Astrocyte of the spinal cord (primary cell): Measurements from ENCODE around the gene DCST2.

Experiments
- DNase-seq: peaks from one replicate; pipeline ENCODE4 v3.0.0; 2011; ENCODE audit warnings: low read depth, low spot score
- H3K4me3 ChIP-seq: 2 replicates; pipeline ENCODE4 v1.5.1; 2011; ENCODE audit warnings: low read depth, mild to moderate bottlenecking, low read length, moderate library complexity
- CTCF ChIP-seq: IDR thresholded peaks from 2 replicates; pipeline ENCODE4 v1.5.1; 2012; ENCODE audit warnings: low read depth, mild to moderate bottlenecking, low read length, inconsistent platforms
- in situ Hi-C: cut with HindIII; loops from 2 replicates; pipeline ENCODE4 v1.10.0; 2017; ENCODE audit warnings: low sequenced_read_pairs

DCST2 gene

DNA sequence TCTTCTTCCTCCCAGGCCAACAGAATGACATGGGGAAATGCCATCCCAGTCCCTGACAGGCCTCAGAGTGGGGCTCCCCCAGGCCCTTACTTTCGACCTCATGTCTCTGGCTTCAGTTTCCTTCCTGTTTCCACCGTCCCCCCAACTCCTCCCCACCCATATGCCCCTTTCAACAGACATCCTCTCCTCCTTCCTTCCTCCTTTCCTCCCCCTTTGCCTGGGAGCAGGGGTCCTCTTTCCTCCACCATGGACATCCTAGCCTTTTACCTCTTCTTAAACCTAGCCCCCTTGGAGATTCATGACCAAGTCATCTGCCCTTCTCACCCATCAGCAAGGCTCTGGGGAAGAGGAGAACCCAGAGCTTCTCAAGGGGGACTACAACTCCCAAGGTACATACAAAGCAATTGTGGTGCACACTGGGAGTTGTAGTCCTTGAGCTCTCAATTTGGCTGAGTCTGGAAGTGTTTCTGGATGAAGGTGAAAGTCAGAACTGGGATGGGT, 26.9 kb downstream of the DCST2 start:
- in situ Hi-C loops, result no loop called here
- H3K4me3 ChIP-seq, result no peak overlapping the region
- no peak for TF ChIP-seq CTCF
- DNase-seq, result no peak

GRCh38 chr1:155005076-155006011, 28.2 kb downstream of the DCST2 start:
- no peak for TF ChIP-seq CTCF
- in situ Hi-C loops, result no loop called here
- no peak for DNase-seq
- H3K4me3 ChIP-seq, result no peak overlapping the region

DNA sequence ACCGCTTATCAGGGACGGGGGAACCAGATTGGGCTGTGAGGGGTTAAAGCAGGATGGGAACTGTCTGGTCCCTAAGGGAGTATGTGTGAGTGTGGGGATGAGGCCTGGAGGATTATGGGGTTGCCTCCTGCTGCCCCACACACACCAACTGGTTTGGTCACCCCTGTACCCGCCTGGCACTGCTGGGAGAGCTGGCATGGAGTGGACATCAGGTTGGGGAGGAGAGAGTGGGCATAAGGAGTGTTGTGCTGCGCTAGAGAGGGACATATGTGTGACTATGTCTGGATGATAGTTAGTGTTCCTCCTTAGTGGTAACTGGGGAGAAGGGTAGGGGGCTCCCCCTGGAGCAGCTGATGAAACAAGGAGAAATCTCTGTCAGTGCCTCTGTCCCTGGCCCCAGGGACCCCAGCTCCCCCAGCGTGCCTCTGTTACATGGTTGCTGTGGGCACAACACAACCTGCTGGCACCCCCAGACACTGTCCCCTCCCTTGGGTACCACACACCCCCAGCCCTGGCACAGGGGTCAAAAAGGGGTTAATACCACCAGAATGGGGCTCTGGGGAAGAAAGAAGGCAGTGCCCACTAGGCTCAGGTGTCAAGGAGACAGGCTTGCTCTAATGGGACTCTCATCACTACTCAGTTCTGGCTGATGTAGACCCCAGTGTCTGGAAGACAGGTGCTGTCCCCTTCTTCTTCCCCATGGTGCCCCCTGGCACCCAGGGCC, 29.1 kb downstream of the DCST2 start:
- peak overlapping the region; percentile 61 for H3K4me3 ChIP-seq
- in situ Hi-C loops, result no loop called here
- no peak for DNase-seq
- no peak for TF ChIP-seq CTCF

- peak overlapping the region; percentile 61 for H3K4me3 ChIP-seq
- in situ Hi-C loops, result no loop called here
- peak; percentile 35 for DNase-seq
- no peak for TF ChIP-seq CTCF
These were observed 29.7 kb downstream of the DCST2 start for GRCh38 chr1:155003766-155004351.

GRCh38 chr1:155003227-155003765, 30.3 kb downstream of the DCST2 start:
- in situ Hi-C loops, result no loop called here
- TF ChIP-seq CTCF, result no peak
- H3K4me3 ChIP-seq, result peak overlapping the region; percentile 61
- no peak for DNase-seq
